Measurements from ENCODE around the gene ERC1. TPM values are rescaled to one million over a fixed set of nuclear protein-coding genes. Genes with fewer than 3 reads are reported as not detected.

The ERC1 gene
- polyA plus RNA-seq, 2 of the 4 experiments (the other 2 are of a cell fraction), result 14.2 to 20.9 TPM

DNA sequence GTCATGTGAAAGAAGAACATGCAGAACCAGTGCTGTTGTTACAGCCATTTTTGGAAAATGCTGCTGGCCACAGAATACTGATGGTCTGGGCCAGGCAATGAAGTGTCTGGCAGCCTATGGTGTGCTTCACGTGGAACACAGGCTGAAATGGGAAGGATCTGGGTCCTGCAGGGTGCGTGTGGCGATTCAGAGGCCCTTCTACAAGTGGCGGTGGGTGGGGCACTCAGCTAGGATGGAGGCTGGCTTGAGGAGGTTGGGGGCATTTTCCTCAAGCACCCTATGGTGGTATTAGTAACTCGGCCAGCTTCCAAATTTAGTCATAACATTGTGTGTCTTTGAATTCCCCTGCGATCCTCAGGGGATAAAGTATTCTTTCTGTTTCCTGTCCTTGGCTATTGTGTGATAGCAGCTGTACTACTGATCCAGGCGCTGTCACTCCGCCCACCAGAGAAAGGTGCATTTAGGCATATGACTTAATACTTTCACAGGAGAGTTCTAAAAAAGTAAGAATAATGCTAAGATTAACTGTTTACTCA lies 32.4 kb upstream of the ERC1 start:
- DNase-seq (ENCODE audit: low read depth in 1 of 2, low spot score in 1 of 2) (no peak), FAIRE-seq (no peak), ATAC-seq (no peak)
- H3K27ac ChIP-seq, result no peak overlapping the region
- no peaks in the 10 kb centered on the region for H3K9me3 ChIP-seq
- POLR2A ChIA-PET, result interaction anchor here (0.6 kb wide), 1 partner anchor 143 kb away, joined by 5 read pairs; no protein-coding TSS in a partner anchor
- no peak overlapping the region for H3K4me3 ChIP-seq
- H3K4me2 ChIP-seq, result no peak overlapping the region
- peaks cover 3% of the 10 kb centered on the region; the same call in 1 of the 3 replicates for H3K4me1 ChIP-seq
- CTCF ChIA-PET, result interaction anchor here (1.5 to 3.0 kb wide), 2 partner anchors 9 to 12 kb away, joined by 4 to 21 read pairs; partner anchors contain the start of gene RAD52
- TF ChIP-seq EHF (CRISPR knock-in tag; IDR thresholded peaks at IDR 0.05), result no peak
- no peak for TF ChIP-seq BHLHE40 (IDR thresholded peaks at IDR 0.05; ENCODE audit: low read depth, low read length)
- TF ChIP-seq REST (IDR thresholded peaks at IDR 0.05), result no peak
- no peak for TF ChIP-seq ATOH8 (CRISPR knock-in tag; IDR thresholded peaks at IDR 0.05; ENCODE audit: low read depth)
- TF ChIP-seq ESRRA (IDR thresholded peaks at IDR 0.05; ENCODE audit: borderline replicate concordance, low read length), result no peak
- TF ChIP-seq POLR2A (IDR thresholded peaks at IDR 0.05; ENCODE audit: low read length), result no peak
- no peak for TF ChIP-seq CBX8 (IDR thresholded peaks at IDR 0.05)
- WGBS (ENCODE audit: missing lambda C conversion rate), result 62% methylated on average over 7 of the region's 8 CpGs

GRCh38 chr12:966724-967123 lies 24.3 kb upstream of the ERC1 start:
- no peak overlapping the region for H3K4me2 ChIP-seq
- no peaks in the 10 kb centered on the region for H3K9me3 ChIP-seq
- TF ChIP-seq ZC3H11A (IDR thresholded peaks at IDR 0.05) (no peak), SREBF2 (IDR thresholded peaks at IDR 0.05) (no peak), MAZ (IDR thresholded peaks at IDR 0.05; ENCODE audit: borderline replicate concordance, low read depth, low read length) (no peak), BHLHE40 (IDR thresholded peaks at IDR 0.05; ENCODE audit: low read depth, low read length) (no peak), EHMT2 (IDR thresholded peaks at IDR 0.05; ENCODE audit: low read depth) (no peak), CHD2 (IDR thresholded peaks at IDR 0.05; ENCODE audit: low read length, partially characterized antibody) (no peak), NPAS2 (CRISPR knock-in tag; IDR thresholded peaks at IDR 0.05; ENCODE audit: borderline replicate concordance) (no peak), REST (IDR thresholded peaks at IDR 0.05) (no peak), ZFP36 (IDR thresholded peaks at IDR 0.05; ENCODE audit: borderline replicate concordance, partially characterized antibody) (no peak), EP300 (IDR thresholded peaks at IDR 0.05) (no peak), KDM5A (IDR thresholded peaks at IDR 0.05) (no peak), HDAC2 (IDR thresholded peaks at IDR 0.05) (no peak), CEBPB (IDR thresholded peaks at IDR 0.05) (no peak), ZNF302 (CRISPR knock-in tag; IDR thresholded peaks at IDR 0.05) (no peak), PBX3 (IDR thresholded peaks at IDR 0.05) (no peak), TFCP2L1 (CRISPR knock-in tag; IDR thresholded peaks at IDR 0.05) (no peak), ELK1 (IDR thresholded peaks at IDR 0.05; ENCODE audit: low read depth, low read length) (no peak), MAFK (IDR thresholded peaks at IDR 0.05; ENCODE audit: partially characterized antibody) (no peak)
- WGBS (ENCODE audit: missing lambda C conversion rate), result 96% methylated on average over 6 of the region's 6 CpGs
- no peaks in the 10 kb centered on the region for H3K4me1 ChIP-seq
- no peak for DNase-seq (ENCODE audit: low read depth in 1 of 2, low spot score in 1 of 2)
- ATAC-seq, result no peak
- no peak for FAIRE-seq
- CTCF ChIA-PET, result interaction anchor here (0.7 to 1.8 kb wide), 3 partner anchors 17 to 150 kb away, joined by 3 to 5 read pairs (median 3); partner anchors contain the start of gene RAD52
- no peak overlapping the region for H3K27ac ChIP-seq
- H3K4me3 ChIP-seq, result no peak overlapping the region
- POLR2A ChIA-PET, result no interaction called here
